Fibroblast of peridontal ligament (primary cell): ENCODE measurements around the gene CFAP100.

Experiments
- DNase-seq: peaks from one replicate; pipeline ENCODE4 v3.0.0-alpha.2; 2010; ENCODE audit errors: extremely low read depth

CFAP100 gene

GRCh38 chr3:126421573-126422119 lies 26.9 kb downstream of the CFAP100 start:
- no peak for DNase-seq

GRCh38 chr3:126422121-126422520 lies 27.4 kb downstream of the CFAP100 start:
- no peak for DNase-seq

DNA sequence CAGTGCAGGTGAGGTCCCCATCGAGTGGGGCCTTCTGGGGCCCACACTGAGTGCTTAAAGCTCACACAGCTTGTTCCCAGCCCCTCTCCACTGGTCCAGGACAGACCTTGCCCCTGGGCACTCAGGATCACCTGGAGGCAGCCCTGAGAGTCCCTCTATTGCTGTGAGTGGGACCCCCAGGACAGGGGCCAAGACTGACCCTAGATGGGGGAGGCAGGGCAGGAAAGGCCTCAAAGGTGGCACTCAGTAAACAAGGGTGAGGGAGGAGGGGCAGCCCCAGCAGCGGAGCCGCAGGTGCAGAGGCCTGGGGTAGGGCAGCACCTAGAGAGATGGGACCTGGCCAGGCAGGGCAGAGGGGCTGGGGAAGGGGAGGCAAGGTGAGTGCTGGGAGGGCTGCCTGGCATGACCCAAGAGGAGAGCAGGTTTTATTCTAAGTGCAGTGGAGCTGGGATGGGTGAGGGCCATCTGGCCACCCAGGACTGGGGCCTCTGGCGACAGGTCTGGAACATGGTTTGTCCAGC lies 27.9 kb downstream of the CFAP100 start:
- no peak for DNase-seq

DNA sequence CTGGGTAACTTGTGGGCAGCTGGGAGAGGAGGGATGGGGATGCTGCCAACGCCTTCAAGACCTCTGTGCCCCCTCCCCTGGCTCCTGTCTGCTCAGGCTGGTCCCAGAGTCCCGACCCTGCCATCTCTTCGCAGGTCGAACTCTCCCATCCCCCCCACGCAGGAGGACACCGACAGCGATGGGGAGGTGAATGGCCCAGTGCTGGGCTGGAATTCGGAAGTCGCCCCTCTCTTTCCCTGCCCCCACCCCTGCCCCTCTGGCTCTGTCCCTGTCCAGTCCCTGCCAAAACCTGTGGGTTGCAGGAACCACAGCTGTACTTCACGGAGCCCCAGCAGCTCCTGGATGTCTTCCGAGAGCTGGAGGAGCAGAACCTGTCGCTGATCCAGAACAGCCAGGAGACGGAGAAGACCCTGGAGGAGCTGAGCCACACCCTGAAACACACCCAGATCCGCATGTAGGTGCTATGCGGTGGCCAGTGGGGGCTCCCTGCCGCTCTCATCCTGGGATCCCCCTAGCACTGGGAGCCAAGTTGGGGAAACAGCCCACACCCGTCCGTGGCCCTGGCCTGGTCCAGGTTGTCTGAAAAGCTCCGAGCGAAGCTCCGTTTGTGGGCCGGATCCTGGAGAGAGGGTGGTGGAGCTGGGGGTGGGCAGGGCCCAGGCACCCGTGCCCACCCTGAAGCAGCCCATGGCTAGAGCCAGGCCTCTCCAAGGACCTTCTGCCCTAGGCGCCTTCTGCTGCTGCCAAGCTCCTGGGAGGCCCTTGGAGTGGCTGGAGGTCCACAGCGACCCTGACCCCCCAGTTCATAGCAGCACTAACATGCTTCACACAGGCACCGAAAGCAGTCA lies 28.7 kb downstream of the CFAP100 start:
- no peak for DNase-seq

- no peak for DNase-seq
Observed at GRCh38 chr3:126424039-126424717, 29.5 kb downstream of the CFAP100 start.

DNA sequence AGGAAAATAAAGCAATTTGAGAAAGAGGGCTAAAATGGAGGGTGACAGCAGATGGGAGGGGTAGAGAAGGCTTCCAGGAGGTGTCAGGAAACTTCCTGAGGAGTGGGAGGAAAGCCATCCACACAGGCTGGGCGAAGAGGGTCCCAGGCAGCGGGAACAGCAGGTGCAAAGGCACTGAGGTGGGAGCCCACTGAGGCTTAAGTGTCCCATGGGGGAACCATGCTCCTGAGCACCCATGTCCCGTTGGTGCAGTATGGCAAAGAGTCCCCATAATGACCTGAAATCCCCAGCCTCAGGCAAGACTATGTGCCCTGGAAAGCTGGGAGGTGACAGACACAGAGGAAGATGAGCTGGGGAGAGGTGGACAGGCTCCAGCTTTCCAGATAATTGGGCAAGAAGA lies 30.0 kb downstream of the CFAP100 start:
- no peak for DNase-seq

DNA sequence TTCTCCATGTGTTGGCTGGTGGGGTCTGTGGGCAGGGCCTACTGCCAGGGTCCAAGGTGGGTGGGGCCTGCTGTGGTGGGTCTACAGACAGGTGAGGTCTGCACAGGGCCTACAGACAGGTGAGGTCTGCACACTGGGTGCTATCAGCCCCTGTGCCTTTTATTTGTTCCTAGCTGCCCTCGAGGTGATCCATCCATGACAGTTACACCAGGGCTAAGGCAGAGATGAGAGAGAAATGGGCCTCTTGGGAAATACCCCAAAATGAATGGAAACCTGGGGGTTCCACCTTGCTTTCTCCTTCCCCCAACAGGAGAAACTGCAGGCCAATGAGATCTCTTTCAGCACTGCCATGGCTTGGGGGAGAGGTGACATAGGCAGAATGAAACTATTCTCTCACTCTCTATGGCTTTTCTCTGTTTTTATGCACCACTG lies 36.4 kb downstream of the CFAP100 start:
- no peak for DNase-seq

DNA sequence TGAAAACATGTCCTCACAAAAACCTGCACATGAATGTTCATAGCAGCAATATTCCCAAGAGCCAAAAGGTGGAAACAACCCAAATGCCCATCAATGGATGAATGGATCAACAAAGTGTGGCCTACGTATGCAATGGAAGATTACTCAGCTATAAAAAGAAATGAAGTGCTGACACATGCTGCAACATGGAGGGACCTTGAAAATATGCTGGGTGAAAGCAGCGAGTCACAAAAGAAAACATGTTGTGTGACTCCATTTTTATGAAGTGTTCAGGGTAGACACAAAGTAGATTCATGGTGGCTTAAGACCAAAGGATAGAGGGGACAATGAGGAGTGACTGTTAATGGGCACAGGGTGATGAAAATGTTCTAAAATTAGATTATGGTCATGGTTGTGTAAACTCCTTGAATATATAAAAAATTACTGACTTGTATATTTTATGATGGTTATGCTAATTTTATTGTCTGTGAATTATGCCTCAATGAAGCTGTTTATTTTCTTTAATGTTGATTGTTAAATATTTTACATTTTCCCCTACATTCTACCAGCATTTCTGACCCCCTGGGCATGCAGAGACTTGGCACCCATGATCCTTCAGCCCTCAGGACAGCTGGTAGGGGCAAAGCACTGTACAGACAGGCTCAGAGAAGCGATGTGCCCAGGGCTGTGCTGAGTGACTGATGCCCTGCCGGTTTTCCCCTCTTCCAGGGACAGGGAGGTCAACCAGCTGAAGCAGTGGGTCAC lies 37.8 kb downstream of the CFAP100 start:
- peak; percentile 30 for DNase-seq

- DNase-seq, result no peak
Observed at GRCh38 chr3:126433105-126433430, 38.4 kb downstream of the CFAP100 start.

DNA sequence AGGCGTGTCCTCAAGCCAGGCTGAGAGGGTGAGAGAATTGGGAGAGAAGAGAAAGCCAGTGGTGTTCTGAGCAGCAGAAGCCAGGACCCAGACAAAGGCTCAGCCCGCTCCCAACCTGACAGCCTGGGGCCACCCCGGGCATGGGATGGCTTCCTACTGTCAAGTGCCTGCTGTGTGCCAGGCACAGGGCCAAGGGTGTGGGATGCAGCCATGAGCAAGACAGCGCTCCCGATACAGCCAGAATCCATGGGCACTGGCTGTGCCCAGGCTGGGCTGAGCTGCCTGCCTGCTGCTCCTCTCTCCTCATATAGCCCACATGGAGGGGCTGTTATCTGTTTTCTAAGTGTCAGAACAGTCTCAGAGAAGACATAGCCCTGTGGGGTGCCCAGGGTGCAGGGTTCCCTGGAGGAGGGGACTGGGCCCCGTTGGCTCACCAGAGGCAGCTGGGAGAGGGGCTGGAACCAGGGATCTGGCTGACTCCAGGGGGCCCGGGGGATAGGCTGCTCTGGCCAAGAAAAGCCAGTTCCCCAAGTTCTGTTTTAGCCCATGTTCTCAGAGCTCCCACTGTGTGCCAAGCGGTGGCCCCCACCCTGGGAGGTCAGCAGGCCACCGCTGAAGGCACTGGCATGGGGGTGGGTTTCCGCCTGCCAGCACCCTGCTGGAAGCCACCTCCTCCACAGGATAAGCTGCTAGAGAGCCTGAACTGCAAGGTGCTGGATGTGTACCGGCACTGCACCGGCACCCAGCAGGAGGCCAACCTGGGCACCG lies 39.0 kb downstream of the CFAP100 start:
- no peak for DNase-seq

DNA sequence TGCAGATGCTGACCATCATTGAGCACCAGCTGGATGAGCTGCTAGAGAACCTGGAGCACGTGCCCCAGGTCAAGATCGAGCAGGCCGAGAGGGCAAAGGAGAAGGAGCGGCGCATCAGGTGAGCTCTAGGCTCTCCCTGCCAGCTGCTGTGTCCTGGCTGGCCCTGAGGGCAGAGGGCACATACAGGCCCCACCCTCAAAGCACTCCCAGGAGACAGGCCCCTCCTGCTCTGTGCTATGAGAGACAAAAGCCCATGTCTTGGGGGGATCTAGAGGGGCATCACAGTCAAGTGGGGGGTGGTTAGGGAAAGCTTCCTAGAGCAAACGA lies 39.5 kb downstream of the CFAP100 start:
- no peak for DNase-seq

DNA sequence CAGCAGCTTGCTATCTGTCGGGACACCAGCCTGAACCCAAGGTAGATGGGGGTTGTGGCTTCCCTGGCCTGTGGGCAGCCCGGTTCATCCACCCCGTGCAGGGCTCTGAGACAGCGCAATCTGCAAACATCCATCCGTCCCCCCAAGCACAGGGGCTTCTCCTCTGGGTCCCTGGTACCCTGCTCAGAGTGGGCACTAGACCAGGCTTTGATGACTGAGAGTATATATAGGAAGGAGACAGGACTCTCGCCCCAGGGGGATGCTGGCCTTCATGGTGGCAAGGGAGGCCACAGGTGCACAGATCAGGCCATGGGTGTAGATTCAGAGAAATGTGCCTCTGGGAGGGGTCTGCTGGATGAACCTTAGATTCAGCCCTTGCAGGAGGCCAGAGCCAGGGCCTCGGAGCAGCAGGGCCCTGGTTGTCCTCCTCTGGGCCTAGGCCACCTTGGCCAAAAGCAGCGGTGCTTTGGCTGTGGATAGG lies 40.3 kb downstream of the CFAP100 start:
- no peak for DNase-seq

- DNase-seq, result no peak
Observed at GRCh38 chr3:126435456-126436315, 41.0 kb downstream of the CFAP100 start.

- DNase-seq, result no peak
Observed at GRCh38 chr3:126436826-126437717, 42.4 kb downstream of the CFAP100 start.

DNA sequence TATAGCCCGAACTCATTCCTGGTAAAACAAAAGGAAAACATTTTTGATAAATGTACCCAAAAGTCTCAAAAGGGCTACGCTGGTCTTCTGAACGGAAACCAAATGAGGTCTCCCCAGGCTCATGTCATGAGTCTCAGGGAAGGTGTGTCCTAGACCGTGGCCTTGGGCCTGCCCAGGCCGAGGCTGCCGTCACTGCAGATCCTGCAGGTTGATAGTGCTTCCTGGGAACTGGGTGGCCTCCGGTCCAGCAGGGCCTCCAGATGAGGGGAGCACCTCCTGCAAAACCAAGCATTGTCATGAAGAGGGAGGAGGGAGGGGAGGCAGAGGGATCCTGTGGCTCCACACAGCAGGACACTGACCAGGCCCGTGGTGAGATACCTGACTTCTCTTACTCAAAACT lies 43.5 kb downstream of the CFAP100 start:
- no peak for DNase-seq

GRCh38 chr3:126438746-126439145 lies 44.0 kb downstream of the CFAP100 start:
- no peak for DNase-seq

GRCh38 chr3:126439346-126439967 lies 44.7 kb downstream of the CFAP100 start:
- no peak for DNase-seq

GRCh38 chr3:126439968-126440708 lies 45.4 kb downstream of the CFAP100 start:
- no peak for DNase-seq
